ENCODE results near the gene MED19. TPM values are rescaled to one million over a fixed set of nuclear protein-coding genes. Genes with fewer than 3 reads are reported as not detected.
A peak's percentile ranks its signal among the peaks of the same experiment; 100 is the strongest.

The MED19 gene
- polyA plus RNA-seq, 3 donors = 7.1 to 11.3 (median 9.2) TPM

DNA sequence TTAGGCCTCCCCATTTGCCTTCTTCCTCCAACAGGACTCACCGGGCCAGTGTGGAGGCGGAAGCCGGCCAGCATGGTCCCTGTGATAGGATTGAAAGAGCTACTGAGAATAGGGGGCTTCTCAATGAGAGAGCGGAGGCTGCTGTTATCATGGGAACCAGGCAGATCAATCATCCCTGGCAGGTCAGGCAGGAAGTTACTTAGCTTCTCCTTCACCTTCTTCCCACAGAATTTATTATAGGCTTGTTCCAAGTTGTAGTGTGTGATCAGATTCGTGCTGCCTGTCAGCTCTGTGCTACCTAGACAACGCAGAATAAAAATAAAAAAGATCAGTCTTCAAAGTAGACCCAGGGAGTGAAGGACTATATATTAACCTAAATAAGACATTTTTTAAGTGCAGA lies 7.1 kb downstream of the MED19 start:
- Mint-ChIP-seq H3K9me3 (no peaks in the 10 kb centered on the region), H3K36me3 (peaks cover 43 to 62% of the 10 kb centered on the region in 2 donors), H3K27me3 (ENCODE audit: low read depth in 3 of 3) (peaks cover 0 to 2% (median 0%) of the 10 kb centered on the region in 3 donors), H3K27ac (peak overlapping the region in 1 of 7 donors; percentile 91), H3K4me3 (no peak overlapping the region), H3K4me1 (peaks cover 1% of the 10 kb centered on the region)
- Histone ChIP-seq H3K9ac (ENCODE audit: insufficient read depth, low read length, poor library complexity, severe bottlenecking) (no peak overlapping the region), H3K4me1 (ENCODE audit: control insufficient read depth in 1 of 2, insufficient read depth in 2 of 2, low read length in 2 of 2) (no peaks in the 10 kb centered on the region), H3K27ac (ENCODE audit: low read depth in 1 of 2, low read length in 2 of 2) (no peak overlapping the region), H3K27me3 (ENCODE audit: control insufficient read depth in 2 of 2, insufficient read depth in 2 of 2, low read length in 2 of 2) (no peaks in the 10 kb centered on the region), H3K4me3 (replicated peaks in 1 of 3; ENCODE audit: low read depth in 2 of 3, low read length in 3 of 3) (no peak overlapping the region), H3K4me2 (replicated peaks; ENCODE audit: extremely low read depth, low read length, poor library complexity, severe bottlenecking) (no peak overlapping the region), H3K79me2 (ENCODE audit: insufficient read depth, low read length) (peaks cover 28% of the 10 kb centered on the region), H4K20me1 (ENCODE audit: insufficient read depth, low read length) (peaks cover 12% of the 10 kb centered on the region), H3K36me3 (replicated peaks in 1 of 2; ENCODE audit: control insufficient read depth in 1 of 2, insufficient read depth in 2 of 2, low read length in 2 of 2) (peaks cover 38 to 59% of the 10 kb centered on the region in 2 donors), H3K9me3 (replicated peaks in 1 of 2; ENCODE audit: control insufficient read depth in 1 of 2, insufficient read depth in 1 of 2, low read length in 2 of 2) (no peaks in the 10 kb centered on the region), H2AFZ (ENCODE audit: insufficient read depth, low read depth, low read length, poor library complexity, severe bottlenecking) (no peak overlapping the region)
- no CpG with 5 or more reads among the region's 6 CpGs for WGBS (ENCODE audit: insufficient coverage)
- no peak for DNase-seq
- intact Hi-C loops (cut with micrococcal nuclease) = loop anchor here in 1 of 2 donors (10.0 kb wide), 1 partner anchor 170 kb away; the partner anchor contains the start of genes SMTNL1 and TIMM10
- TF ChIP-seq, protein P1, sequence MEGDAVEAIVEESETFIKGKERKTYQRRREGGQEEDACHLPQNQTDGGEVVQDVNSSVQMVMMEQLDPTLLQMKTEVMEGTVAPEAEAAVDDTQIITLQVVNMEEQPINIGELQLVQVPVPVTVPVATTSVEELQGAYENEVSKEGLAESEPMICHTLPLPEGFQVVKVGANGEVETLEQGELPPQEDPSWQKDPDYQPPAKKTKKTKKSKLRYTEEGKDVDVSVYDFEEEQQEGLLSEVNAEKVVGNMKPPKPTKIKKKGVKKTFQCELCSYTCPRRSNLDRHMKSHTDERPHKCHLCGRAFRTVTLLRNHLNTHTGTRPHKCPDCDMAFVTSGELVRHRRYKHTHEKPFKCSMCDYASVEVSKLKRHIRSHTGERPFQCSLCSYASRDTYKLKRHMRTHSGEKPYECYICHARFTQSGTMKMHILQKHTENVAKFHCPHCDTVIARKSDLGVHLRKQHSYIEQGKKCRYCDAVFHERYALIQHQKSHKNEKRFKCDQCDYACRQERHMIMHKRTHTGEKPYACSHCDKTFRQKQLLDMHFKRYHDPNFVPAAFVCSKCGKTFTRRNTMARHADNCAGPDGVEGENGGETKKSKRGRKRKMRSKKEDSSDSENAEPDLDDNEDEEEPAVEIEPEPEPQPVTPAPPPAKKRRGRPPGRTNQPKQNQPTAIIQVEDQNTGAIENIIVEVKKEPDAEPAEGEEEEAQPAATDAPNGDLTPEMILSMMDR (IDR thresholded peaks at IDR 0.05) = no peak

- no peak for DNase-seq
- Mint-ChIP-seq H3K9me3 (peaks cover 0 to 2% (median 0%) of the 10 kb centered on the region in 7 donors), H3K4me3 (no peak overlapping the region), H3K27ac (no peak overlapping the region), H3K36me3 (peaks cover 53 to 68% of the 10 kb centered on the region in 2 donors), H3K27me3 (ENCODE audit: low read depth in 3 of 3) (peaks cover 0 to 2% (median 0%) of the 10 kb centered on the region in 3 donors), H3K4me1 (peaks cover 1% of the 10 kb centered on the region)
- Histone ChIP-seq H3K36me3 (replicated peaks in 1 of 2; ENCODE audit: control insufficient read depth in 1 of 2, insufficient read depth in 2 of 2, low read length in 2 of 2) (peaks cover 54 to 67% of the 10 kb centered on the region in 2 donors), H2AFZ (ENCODE audit: insufficient read depth, low read depth, low read length, poor library complexity, severe bottlenecking) (no peak overlapping the region), H3K27me3 (ENCODE audit: control insufficient read depth in 2 of 2, insufficient read depth in 2 of 2, low read length in 2 of 2) (no peaks in the 10 kb centered on the region), H3K4me1 (ENCODE audit: control insufficient read depth in 1 of 2, insufficient read depth in 2 of 2, low read length in 2 of 2) (no peaks in the 10 kb centered on the region), H3K9me3 (replicated peaks in 1 of 2; ENCODE audit: control insufficient read depth in 1 of 2, insufficient read depth in 1 of 2, low read length in 2 of 2) (no peaks in the 10 kb centered on the region), H3K79me2 (ENCODE audit: insufficient read depth, low read length) (peaks cover 13% of the 10 kb centered on the region), H3K9ac (ENCODE audit: insufficient read depth, low read length, poor library complexity, severe bottlenecking) (no peak overlapping the region), H3K4me3 (replicated peaks in 1 of 3; ENCODE audit: low read depth in 2 of 3, low read length in 3 of 3) (no peak overlapping the region), H4K20me1 (ENCODE audit: insufficient read depth, low read length) (peaks cover 25% of the 10 kb centered on the region), H3K4me2 (replicated peaks; ENCODE audit: extremely low read depth, low read length, poor library complexity, severe bottlenecking) (no peak overlapping the region), H3K27ac (ENCODE audit: low read depth in 1 of 2, low read length in 2 of 2) (no peak overlapping the region)
- intact Hi-C loops (cut with micrococcal nuclease) = loop anchor here in 1 of 2 donors (10.0 kb wide), 1 partner anchor 169 kb away; the partner anchor contains the start of genes SMTNL1 and TIMM10
- whole genome bisulfite sequencing (ENCODE audit: insufficient coverage) = 100% methylated on average over 3 of the region's 4 CpGs
- TF ChIP-seq, protein P1 (IDR thresholded peaks at IDR 0.05) = no peak
These were observed 8.7 kb downstream of the MED19 start for GRCh38 chr11:57703341-57703740.

Measured in CD14-positive monocyte (primary cell).